M059J (cell line): ENCODE measurements around the gene HMX2. TPM values are rescaled to one million over a fixed set of nuclear protein-coding genes. Genes with fewer than 3 reads are reported as not detected.

Experiments
- DNase-seq: peaks from one replicate; pipeline ENCODE4 v3.0.0-alpha.2; 2012; ENCODE audit warnings: low read depth
- total RNA-seq: library from RNA; depleted of rRNA; stranded (reverse); fragments of >200 nt; shearing (Covaris generic); gene quantifications from 2 replicates; pipeline ENCODE4 v1.2.3, GENCODE V29; 2014

HMX2 gene
- total RNA-seq, 1 experiment from 2014 or later, result 0.07 TPM

DNA sequence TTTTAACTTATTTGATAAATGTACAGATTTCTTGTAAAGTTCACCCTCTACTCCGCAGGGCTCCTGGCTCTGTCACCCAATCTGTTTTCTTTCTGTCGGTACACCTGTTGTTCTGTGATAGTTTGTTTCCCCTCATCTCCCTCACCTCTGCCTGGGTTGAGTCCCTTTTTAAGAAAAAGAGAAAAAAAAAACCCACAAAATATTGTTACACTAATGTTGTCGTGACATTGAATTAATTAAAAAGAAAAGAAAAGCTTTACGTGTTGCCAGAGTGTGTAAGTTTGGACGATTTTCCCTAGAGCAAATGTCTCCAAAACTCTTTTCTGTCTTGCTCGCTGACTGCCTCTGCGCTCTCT is 8.8 kb upstream of the HMX2 start:
- DNase-seq, result no peak

DNA sequence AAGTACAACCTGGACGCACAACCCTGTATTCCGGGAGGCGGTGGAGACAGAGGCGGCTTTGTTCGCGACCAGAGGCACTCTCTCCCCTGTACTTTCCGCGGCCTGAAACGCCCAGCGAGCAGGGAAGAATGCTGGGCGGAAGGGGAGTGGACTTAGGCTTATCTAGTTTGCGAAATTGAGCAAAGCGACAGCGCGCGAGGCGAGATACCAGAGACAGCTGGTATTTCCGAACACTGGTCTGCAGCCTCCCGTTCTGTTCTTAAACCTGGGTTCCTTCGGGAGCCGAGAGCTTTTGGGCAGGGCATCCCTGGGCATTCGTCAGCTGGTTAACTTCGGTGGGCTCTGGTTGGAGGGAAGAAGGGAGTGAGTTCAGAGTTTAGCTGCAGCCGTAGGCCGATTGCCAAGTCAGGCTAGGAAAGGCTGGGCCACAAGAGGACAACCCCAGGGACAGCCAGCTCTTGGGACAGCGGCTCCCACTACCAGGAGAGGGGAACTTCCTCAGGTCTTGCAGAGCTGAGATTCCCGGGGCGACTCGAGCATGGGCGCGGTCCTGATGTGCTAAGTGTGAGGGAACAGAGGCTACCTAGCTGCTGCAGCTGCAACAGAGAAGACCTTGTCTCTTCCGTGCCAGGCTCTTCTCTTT is 8.3 kb upstream of the HMX2 start:
- DNase-seq, result peak; percentile 36

DNA sequence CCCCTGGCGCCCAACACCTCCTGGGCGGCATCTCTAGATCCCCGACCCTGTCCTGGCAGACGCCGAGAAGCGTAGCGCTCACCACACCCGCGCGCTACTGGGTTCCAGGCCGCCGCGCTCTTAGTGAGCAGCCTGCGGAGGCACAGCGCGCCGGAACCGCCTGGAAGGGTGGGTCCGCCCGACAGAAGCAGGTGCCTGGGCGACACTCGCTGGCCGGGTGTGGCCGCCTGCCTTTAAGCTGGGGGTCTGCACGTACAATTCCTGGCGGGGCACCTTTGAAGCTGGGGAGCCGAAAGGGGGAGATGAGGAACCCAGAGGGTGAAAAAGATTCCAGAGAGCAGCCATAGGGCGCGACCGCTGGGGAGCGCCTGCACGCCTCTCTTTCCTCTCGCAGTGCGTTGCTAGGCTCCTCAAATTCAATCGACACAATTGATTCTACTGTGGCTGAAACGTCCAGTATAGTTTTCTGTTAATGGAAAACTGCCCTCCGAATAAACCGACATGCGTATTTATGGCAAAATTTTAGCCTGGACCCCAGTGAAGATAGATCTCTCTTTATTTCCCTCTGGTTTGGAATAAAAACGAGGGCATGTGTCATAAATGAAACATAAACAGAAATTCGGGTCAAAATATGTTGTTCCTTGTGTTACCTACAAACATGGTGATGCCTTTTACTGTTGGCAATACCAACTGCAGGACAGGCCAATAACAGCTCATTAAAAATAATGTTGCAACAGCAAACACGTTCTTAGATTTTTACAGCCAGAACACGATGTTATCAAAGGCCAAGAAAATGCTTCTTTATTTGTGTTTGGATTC is 7.6 kb upstream of the HMX2 start:
- DNase-seq, result no peak

DNA sequence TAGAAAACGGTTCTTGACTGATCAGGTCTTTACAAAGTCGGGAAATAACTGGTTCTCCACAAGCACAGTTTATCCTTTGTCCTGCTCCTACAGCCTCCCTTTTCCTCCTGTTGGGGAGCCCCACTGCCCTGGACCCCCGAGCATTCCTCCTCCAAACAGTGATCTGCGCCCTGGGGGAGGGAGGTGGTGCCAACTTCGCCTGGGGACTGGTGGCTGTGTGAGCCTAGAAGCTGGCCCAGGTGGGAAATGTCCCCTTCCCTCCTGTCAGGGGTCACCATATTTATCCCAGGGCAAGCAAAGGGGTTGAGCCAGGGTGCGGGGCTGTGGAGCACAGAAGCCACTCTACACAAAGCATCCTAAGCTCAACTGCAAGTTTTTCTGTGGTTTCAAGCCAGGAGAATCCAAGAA is 6.9 kb upstream of the HMX2 start:
- no peak for DNase-seq

DNA sequence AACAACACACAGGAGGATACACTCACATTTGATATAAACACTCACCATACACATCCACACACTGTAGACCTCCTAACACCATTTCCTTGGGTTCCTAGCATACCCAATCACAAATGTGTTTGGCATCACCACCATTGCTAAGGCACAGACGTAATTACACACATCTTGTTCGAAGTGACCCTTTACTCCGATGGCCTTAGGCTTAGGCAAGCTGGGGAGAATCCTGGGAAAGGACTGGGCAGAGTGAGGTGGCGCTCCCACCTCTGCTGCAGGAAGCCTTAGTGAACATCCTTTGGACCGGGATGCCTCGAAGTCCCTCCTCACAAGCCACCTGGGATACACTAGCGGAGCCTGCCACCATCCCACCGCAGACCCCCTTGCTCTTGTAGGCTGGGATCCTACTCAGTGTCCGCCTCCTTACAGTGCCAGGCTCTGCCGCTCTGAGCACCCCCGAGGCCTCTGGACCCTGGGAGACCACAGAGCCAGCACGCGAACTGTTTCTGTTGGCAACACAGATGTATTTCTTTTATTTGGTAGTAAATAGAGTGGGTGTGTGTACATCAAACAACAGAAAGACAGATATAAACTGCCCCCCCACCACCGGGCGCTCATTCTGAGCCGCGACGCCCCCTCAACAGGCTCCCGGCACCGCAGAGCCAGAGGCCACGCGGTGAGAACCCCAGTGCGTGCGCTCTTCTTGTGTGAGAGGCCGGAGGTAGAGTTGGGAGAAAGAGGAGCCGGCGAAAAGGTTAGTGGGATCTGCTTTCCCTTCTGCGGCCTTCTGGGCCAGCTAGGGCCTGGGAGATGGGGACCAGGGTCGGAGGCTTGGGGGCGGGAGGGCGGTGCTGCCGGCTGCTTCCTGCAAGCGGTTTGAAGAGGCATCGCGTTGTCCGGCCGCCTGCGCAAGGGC is 5.9 kb upstream of the HMX2 start:
- DNase-seq, result no peak

DNA sequence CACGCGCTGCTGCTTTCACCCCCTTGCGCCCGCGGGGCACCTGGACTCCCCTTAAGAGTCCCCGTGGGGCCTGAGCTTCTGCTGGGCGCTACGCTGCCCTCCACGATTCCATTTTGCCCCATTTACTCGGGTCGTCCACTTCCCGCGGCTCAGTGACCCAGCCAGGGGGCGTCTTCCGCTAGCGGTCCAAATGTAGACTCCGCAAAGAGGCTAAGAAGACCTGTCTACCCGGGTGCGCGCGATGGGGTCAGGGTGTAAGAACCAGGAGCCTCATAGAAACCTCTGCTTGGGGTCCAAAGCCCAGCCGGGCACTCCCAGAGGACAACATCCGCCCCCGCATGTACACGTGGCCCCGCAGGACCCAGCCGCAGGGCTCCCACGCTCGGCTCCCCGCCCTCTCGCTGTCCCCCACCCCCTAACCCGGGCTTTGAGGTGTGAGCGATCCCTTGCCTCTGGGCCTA is 5.2 kb upstream of the HMX2 start:
- no peak for DNase-seq

DNA sequence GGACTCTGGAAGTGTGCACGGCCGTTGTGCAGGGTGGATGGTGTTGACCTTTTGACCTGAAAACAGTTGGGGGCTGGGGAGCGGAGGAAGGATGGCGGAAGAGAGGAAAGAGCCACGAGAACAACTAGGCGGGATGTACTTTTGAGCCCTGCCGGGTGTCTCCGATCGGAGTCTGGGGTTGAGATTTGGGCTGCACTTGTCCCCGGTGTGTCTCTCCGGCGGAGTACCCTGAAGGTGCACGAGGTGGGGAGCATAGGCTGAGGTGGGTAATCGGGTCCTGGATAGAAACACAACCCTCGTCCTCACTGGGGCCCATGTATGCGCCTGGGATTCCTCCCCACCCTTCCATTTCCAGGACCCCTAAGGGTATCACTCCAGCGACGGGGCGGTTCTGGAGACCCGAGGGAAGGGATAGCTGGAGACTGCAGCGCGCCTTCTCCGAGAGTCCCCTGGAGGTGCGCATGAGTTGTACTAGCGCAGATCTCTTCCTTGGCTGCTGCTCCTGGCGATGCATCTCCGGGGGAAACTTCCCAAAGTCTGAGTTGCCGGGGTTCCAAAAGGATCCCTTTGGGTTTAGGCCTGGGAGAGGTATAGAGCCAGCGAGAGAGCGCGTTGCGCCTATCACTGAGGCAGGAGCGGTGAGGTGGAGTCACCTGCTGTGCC is 4.6 kb upstream of the HMX2 start:
- no peak for DNase-seq

DNA sequence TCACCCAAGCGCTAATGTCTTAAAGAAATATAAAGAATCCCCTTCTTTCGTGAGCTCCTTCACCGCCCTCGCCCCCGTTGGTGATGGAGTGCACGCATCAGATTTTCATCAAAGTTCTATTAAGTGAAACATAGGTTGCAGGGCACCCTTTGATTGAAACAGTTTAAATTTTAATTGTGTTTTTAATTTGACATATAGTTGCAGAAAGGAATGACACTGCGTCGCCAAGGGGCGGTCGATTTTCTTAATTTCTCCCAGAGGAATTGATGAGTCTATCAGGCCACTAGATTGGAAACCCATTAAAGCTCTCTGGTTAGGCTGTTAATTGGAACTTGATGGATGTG is 4.1 kb upstream of the HMX2 start:
- no peak for DNase-seq

DNA sequence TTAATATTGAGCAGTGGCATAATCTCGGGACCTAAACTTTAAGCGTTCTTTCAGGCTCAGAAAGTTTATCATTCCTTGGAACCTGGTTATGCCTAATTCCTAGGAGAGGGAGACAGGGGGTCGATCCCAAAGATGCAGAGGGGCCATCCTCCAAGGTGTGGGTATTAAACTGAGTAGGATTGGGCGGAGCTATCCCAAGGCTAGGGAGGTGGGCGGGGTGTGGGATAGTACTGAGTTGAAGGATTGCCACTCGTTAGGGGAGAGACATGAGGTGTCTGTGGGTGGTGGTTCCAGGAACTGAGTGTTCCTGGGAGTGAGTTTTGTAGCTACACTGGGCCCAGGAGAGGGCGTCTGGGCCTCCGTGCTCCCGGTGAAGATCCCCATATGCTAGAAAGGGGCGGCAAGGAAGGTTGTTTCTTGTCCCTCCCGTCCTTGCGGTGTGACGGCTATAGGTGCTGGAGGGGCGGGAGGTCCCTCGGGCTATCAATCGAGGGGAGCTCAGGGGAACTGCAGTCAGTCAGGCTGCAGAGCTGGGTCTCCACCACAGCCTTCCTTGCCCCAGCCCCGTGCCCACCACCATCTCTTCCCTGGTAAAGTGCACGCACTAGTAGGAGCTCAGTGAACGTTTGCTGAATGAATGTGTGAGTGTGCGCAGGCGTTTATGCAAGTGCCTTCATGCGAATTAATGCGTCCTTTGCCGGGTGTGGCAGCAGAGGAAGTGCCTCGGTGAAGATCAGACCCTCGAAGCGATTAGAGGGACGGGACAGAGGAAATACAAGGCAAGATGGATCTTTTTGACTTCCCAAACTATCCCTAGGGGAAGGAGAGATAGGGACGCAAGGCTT is 3.0 kb upstream of the HMX2 start:
- no peak for DNase-seq

DNA sequence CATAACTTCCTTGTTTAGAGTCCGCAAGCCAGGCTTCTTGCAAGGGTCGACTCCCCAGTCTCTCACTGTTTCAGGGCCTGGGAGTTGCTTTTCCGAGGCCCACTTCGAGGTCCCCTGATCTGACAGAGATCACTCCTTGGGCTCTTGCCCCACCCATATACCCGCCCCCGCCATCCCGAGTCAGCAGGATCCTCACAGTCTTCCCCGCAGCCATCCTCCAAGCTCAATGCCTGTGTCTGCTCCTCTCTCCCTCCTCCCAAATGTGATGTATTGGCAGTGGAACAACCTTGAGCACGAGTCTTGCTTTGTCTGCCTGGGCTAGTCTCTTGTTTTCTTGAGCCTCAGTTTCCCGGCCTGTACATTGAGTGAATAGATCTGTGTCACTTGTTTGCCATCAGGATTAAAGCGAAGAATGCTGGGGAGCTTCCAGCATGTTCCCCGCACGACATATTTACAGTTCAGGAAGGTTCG is 2.4 kb upstream of the HMX2 start:
- no peak for DNase-seq

DNA sequence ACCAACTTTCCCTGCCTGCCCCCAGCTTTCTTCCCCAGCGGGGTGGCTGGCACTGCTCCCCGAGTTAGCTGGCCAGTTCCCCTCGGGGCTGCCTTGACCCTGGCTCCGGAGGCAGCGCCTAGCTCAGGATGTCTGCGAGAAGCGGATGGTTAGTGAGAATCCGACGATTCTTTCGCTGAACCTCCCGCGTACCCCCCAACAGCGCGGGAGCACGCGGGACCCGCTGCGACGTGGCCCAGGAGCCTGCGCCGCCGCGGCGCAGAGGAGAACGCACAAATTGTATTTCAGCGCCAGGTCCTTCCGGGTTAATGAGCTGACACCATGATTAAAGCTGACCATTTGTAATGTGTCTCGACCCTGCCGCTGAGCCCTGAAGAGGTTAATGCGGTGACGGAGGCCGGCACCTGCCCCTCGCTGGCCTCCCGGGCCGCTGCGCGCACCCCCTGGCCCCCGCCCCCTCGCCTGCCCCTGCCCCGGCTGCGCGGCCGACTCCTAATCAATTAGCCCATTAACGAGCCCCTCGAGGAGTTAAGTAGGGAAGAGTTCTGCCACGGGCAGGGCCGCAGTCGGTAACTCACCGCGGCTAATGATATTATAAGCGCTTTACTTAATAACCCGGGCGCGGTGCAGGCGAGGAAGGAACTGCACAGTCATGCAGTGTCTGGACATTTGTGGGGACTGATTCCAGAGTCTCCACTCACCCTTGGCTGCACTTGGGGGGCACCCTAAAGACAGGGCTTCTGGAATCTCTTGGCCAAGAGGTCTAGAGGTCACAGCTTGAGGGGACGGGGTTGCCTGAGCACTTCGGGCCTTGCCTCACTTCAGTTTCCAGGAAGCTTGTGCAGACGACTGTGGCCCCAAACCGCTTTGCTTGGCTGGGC is 1.7 kb upstream of the HMX2 start:
- no peak for DNase-seq

DNA sequence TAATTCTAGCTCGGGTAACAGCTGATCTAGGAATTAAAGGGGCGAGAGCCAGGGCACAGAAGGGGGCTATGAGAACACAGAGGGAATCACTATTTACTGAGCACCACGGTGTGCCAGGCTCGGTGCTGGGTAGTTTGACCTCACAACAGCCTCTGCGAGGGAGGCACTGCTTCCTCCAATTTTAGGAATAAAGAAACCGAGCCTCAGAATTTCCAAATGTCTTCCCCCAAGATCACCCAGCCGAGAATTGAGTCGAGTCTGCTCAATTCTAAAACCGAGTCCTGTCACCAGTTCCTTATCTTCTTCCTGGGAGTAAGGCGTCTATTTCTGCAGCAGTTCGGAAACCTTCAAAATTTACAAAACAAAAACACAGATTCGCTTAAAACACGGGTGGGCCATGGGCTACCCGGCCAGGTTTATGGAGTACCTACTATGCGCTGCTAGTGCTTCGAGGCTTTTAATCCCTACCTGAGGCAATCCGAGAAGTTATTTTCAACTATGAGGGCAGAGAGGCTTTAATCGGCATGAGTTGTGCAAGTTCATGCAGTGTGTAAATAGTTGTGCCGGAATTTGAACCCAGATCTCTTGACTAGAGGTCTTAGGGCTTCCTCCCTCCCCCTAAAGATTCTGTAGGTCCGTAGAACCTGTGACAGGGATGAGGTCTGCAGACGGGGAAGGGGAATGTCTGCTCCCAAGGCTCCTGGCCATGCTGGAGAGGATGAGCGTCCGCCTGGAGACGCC is 872 bp upstream of the HMX2 start:
- DNase-seq, result no peak

DNA sequence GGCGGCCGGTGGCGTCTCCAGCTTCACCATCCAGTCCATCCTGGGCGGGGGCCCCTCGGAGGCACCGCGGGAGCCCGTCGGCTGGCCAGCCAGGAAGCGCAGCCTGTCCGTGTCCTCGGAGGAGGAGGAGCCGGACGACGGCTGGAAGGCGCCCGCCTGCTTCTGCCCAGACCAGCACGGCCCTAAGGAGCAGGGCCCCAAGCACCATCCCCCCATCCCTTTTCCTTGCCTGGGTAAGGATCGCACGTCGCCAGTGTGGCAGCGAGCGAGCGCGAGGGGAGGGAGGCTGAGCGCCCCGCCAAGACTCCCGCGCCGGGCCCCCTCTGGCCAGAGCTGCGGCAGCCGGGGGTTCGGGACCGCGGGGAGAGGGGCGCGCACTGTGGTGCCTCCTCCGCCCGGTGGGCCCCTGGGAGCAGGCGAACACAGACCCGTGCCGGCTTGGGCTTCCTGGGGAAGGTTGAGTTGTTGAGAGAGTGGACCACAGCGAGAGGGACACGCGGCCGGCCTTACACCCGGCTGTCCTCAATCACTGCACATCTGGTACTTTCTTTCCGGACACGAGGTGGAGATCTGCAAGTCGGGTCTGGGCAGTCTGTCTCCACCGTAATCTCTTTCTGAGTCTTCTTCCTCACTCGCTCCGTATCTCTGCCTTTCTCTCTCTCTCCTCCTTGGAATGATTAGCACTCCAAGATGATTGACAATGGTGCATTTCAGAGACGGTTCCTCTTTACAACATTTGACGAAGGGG is 652 bp downstream of the HMX2 start:
- DNase-seq, result peak; percentile 40

DNA sequence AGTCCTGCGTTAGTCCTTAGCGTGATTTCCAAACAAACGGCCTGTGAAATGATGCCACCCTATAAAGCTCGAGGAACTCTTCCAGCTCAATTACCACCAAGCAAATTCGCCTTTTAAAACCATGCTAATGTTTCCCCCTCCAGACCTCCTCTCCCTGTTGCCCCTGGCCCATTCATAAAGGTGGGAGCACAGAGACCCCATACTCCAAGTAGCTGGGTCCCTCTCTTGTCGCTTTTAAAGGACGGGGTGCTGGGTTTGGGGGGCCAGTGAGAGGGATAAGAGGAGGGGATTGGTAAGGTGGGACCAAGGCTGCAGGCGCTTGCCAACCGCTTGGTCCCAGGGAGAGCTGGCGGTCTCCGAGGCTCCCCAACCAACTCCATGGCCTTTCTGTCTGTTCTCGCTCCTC is 1.2 kb downstream of the HMX2 start:
- no peak for DNase-seq

DNA sequence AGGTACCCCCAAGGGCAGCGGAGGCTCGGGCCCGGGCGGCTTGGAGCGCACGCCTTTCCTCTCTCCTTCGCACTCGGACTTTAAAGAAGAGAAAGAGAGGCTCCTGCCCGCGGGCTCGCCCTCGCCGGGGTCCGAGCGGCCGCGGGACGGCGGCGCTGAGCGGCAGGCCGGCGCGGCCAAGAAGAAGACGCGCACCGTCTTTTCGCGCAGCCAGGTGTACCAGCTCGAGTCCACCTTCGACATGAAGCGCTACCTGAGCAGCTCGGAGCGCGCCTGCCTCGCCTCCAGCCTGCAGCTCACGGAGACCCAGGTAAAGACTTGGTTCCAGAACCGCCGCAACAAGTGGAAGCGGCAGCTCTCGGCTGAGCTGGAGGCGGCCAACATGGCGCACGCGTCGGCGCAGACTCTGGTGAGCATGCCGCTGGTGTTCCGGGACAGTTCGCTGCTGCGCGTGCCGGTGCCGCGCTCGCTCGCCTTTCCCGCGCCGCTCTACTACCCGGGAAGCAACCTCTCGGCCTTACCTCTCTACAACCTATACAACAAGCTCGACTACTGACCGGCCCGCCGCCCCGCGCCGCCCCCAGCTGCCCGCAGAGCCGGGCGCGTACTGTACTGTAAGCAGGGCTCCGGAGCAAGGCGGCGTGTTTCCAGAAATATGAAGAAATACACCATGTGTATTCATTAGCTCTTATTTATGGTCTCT is 1.8 kb downstream of the HMX2 start:
- no peak for DNase-seq

DNA sequence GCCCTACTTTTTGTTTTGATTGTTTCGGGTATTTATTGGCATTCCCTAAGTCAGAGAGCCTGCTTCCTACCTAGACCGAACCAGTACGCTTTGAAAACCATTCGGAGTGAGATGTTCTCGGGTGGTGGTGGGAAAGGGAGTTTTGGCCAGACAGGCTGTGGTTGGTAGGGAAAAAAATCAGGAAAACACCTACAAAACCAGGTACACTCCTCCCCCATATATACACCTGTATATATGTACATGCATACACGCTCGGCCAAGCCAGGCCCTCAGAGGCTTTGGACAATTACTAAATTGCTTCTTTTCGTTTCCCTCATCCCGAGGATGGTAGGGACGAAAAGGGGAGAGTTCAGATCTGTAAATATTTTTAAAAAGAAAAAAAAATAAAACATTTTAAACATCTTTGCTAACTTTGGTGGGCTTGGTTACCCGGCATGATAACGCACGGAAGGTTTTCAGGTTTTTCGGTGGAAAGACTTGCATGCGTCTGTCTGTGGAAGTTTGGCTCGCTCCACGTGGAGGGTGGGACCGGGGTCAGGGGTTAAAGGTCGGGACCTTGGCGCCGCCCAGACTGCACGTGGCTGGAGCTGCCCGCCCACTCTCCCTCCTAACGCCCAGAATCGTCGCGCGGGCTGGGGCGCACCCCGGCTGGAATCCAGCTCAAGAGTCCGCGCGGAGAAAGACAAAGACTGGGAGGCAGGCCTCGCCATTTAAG is 2.5 kb downstream of the HMX2 start:
- DNase-seq, result no peak
